IPS-20b (cell line): ENCODE measurements around the gene CCDC12.
"Not testable (repeated sequence)": the region's sequence is repeated elsewhere in the genome, so short reads cannot be mapped to it uniquely, and the experiment has no call there.

Source experiments
- H3K27ac ChIP-seq: one replicate; pipeline ENCODE4 v1.5.1; 2013; ENCODE audit warnings: low read length
- H3K27me3 ChIP-seq: 2 replicates; pipeline ENCODE4 v1.6.1; 2013; ENCODE audit warnings: mild to moderate bottlenecking, low read length, inconsistent platforms; ENCODE audit not compliant: insufficient read depth
- H3K36me3 ChIP-seq: 2 replicates; pipeline ENCODE4 v1.6.1; 2013; ENCODE audit warnings: low read depth, mild to moderate bottlenecking, inconsistent platforms, low read length, moderate library complexity; ENCODE audit not compliant: insufficient read depth
- H3K4me1 ChIP-seq: 2 replicates; pipeline ENCODE4 v1.6.1; 2013; ENCODE audit warnings: mild to moderate bottlenecking, control low read depth, inconsistent platforms, low read length, moderate library complexity; ENCODE audit not compliant: insufficient read depth
- H3K4me3 ChIP-seq: 2 replicates; pipeline ENCODE4 v1.5.1; 2013; ENCODE audit warnings: mild to moderate bottlenecking, low read length, inconsistent platforms
- H3K9ac ChIP-seq: 2 replicates; pipeline ENCODE4 v1.6.1; 2013; ENCODE audit warnings: low read depth, mild to moderate bottlenecking, inconsistent platforms, low read length, moderate library complexity
- H3K9me3 ChIP-seq: 2 replicates; pipeline ENCODE4 v1.6.1; 2013; ENCODE audit warnings: mild to moderate bottlenecking, low read depth, low read length, inconsistent platforms; ENCODE audit not compliant: insufficient read depth

Gene CCDC12

GRCh38 chr3:46921041-46921440, 55.5 kb downstream of the CCDC12 start:
- H3K4me3 ChIP-seq: no peak overlapping the region
- no peak overlapping the region for H3K27ac ChIP-seq
- H3K36me3 ChIP-seq: peaks cover 84% of the 10 kb centered on the region
- H3K4me1 ChIP-seq: no peaks in the 10 kb centered on the region
- H3K9ac ChIP-seq: no peak overlapping the region
- no peaks in the 10 kb centered on the region for H3K27me3 ChIP-seq
- H3K9me3 ChIP-seq: peaks cover 6% of the 10 kb centered on the region; the same call in 1 of the 2 replicates

GRCh38 chr3:46918634-46919033, 57.9 kb downstream of the CCDC12 start:
- Histone ChIP-seq H3K9ac (no peak overlapping the region), H3K4me1 (no peaks in the 10 kb centered on the region), H3K27me3 (no peaks in the 10 kb centered on the region), H3K36me3 (peaks cover 63% of the 10 kb centered on the region), H3K4me3 (no peak overlapping the region), H3K27ac (no peak overlapping the region), H3K9me3 (peaks cover 6% of the 10 kb centered on the region; the same call in 1 of the 2 replicates)

- no peaks in the 10 kb centered on the region for H3K4me1 ChIP-seq
- H3K9ac ChIP-seq: no peak overlapping the region
- H3K27ac ChIP-seq: no peak overlapping the region
- H3K9me3 ChIP-seq: peaks cover 6% of the 10 kb centered on the region; the same call in 1 of the 2 replicates
- no peak overlapping the region for H3K4me3 ChIP-seq
- H3K36me3 ChIP-seq: peaks cover 60% of the 10 kb centered on the region
- H3K27me3 ChIP-seq: no peaks in the 10 kb centered on the region
Measured at GRCh38 chr3:46918202-46918601, 58.3 kb downstream of the CCDC12 start.

- Histone ChIP-seq H3K4me3 (no peak overlapping the region), H3K27me3 (no peaks in the 10 kb centered on the region), H3K9ac (no peak overlapping the region), H3K36me3 (peaks cover 51% of the 10 kb centered on the region), H3K4me1 (no peaks in the 10 kb centered on the region), H3K9me3 (peaks cover 6% of the 10 kb centered on the region; the same call in 1 of the 2 replicates), H3K27ac (no peak overlapping the region)
Measured at GRCh38 chr3:46917257-46917656, 59.3 kb downstream of the CCDC12 start.

GRCh38 chr3:46916799-46917198, 59.7 kb downstream of the CCDC12 start:
- Histone ChIP-seq H3K27ac (no peak overlapping the region), H3K27me3 (no peaks in the 10 kb centered on the region), H3K9me3 (peaks cover 6% of the 10 kb centered on the region; the same call in 1 of the 2 replicates), H3K4me3 (no peak overlapping the region), H3K4me1 (no peaks in the 10 kb centered on the region), H3K9ac (no peak overlapping the region), H3K36me3 (peaks cover 46% of the 10 kb centered on the region)

- Histone ChIP-seq H3K36me3 (peaks cover 41% of the 10 kb centered on the region), H3K9ac (no peak overlapping the region), H3K4me3 (no peak overlapping the region), H3K27ac (no peak overlapping the region), H3K4me1 (no peaks in the 10 kb centered on the region), H3K9me3 (peaks cover 6% of the 10 kb centered on the region; the same call in 1 of the 2 replicates), H3K27me3 (no peaks in the 10 kb centered on the region)
Measured at GRCh38 chr3:46916278-46916677, 60.3 kb downstream of the CCDC12 start.

- H3K9ac ChIP-seq: no peak overlapping the region
- H3K27me3 ChIP-seq: no peaks in the 10 kb centered on the region
- no peaks in the 10 kb centered on the region for H3K4me1 ChIP-seq
- peaks cover 32% of the 10 kb centered on the region for H3K36me3 ChIP-seq
- H3K4me3 ChIP-seq: no peak overlapping the region
- no peak overlapping the region for H3K27ac ChIP-seq
- peaks cover 6% of the 10 kb centered on the region; the same call in 1 of the 2 replicates for H3K9me3 ChIP-seq
Measured at GRCh38 chr3:46915297-46915822, 61.2 kb downstream of the CCDC12 start.

- peaks cover 27% of the 10 kb centered on the region for H3K36me3 ChIP-seq
- H3K27me3 ChIP-seq: no peaks in the 10 kb centered on the region
- no peak overlapping the region for H3K9ac ChIP-seq
- peaks cover 6% of the 10 kb centered on the region; the same call in 1 of the 2 replicates for H3K9me3 ChIP-seq
- no peak overlapping the region for H3K27ac ChIP-seq
- no peaks in the 10 kb centered on the region for H3K4me1 ChIP-seq
- H3K4me3 ChIP-seq: no peak overlapping the region
Measured at GRCh38 chr3:46914849-46915248, 61.7 kb downstream of the CCDC12 start.

- no peaks in the 10 kb centered on the region for H3K4me1 ChIP-seq
- H3K27ac ChIP-seq: no peak overlapping the region
- H3K36me3 ChIP-seq: peaks cover 15% of the 10 kb centered on the region
- H3K9ac ChIP-seq: no peak overlapping the region
- H3K27me3 ChIP-seq: no peaks in the 10 kb centered on the region
- H3K4me3 ChIP-seq: no peak overlapping the region
- peaks cover 6% of the 10 kb centered on the region; the same call in 1 of the 2 replicates for H3K9me3 ChIP-seq
Measured at GRCh38 chr3:46913644-46914043, 62.9 kb downstream of the CCDC12 start.

- Histone ChIP-seq H3K27ac (no peak overlapping the region), H3K4me3 (no peak overlapping the region), H3K9ac (no peak overlapping the region), H3K27me3 (no peaks in the 10 kb centered on the region), H3K9me3 (peaks cover 1% of the 10 kb centered on the region; the same call in 1 of the 2 replicates), H3K36me3 (peaks cover 8% of the 10 kb centered on the region; the same call in 1 of the 2 replicates), H3K4me1 (no peaks in the 10 kb centered on the region)
Measured at GRCh38 chr3:46912986-46913385, 63.6 kb downstream of the CCDC12 start.

- not testable (repeated sequence) for H3K9me3 ChIP-seq, H3K27ac ChIP-seq
Measured at GRCh38 chr3:46910914-46911313, 65.6 kb downstream of the CCDC12 start.

GRCh38 chr3:46910166-46910760, 66.3 kb downstream of the CCDC12 start:
- H3K27ac ChIP-seq: no peak overlapping the region

More at GRCh38 chr3:46910914-46911313, 65.6 kb downstream of the CCDC12 start:
- not testable (repeated sequence) for H3K4me1 ChIP-seq, H3K9ac ChIP-seq, H3K4me3 ChIP-seq, H3K36me3 ChIP-seq, H3K27me3 ChIP-seq

More at GRCh38 chr3:46910166-46910760, 66.3 kb downstream of the CCDC12 start:
- Histone ChIP-seq H3K4me1 (no peaks in the 10 kb centered on the region), H3K4me3 (no peak overlapping the region), H3K9ac (no peak overlapping the region), H3K27me3 (no peaks in the 10 kb centered on the region), H3K36me3 (no peaks in the 10 kb centered on the region), H3K9me3 (no peaks in the 10 kb centered on the region)
